Cortex of kidney (tissue), 1 donor: ENCODE measurements around the gene CNTRL.
"Not testable (repeated sequence)": the region's sequence is repeated elsewhere in the genome, so short reads cannot be mapped to it uniquely, and the experiment has no call there.

Source experiments
- DNase-seq: peaks from one replicate; lab custom pipeline; 2025; lab: John Stamatoyannopoulos, UW

The CNTRL gene

GRCh38 chr9:121135642-121136041, 60.9 kb downstream of the CNTRL start:
- no peak for DNase-seq

- no peak for DNase-seq
Observed at GRCh38 chr9:121138561-121138960, 63.8 kb downstream of the CNTRL start.

GRCh38 chr9:121138973-121139372, 64.2 kb downstream of the CNTRL start:
- DNase-seq, result no peak

GRCh38 chr9:121140162-121140561, 65.4 kb downstream of the CNTRL start:
- DNase-seq, result no peak

GRCh38 chr9:121141306-121141705, 66.6 kb downstream of the CNTRL start:
- DNase-seq, result no peak

GRCh38 chr9:121141706-121142105, 67.0 kb downstream of the CNTRL start:
- no peak for DNase-seq

- DNase-seq, result no peak
Observed at GRCh38 chr9:121143771-121144170, 69.0 kb downstream of the CNTRL start.

GRCh38 chr9:121144482-121144881, 69.7 kb downstream of the CNTRL start:
- no peak for DNase-seq

GRCh38 chr9:121150188-121150587, 75.4 kb downstream of the CNTRL start:
- DNase-seq, result no peak

- no peak for DNase-seq
Observed at GRCh38 chr9:121153642-121154041, 78.9 kb downstream of the CNTRL start.

- DNase-seq, result no peak
Observed at GRCh38 chr9:121154782-121155181, 80.0 kb downstream of the CNTRL start.

GRCh38 chr9:121156263-121156731, 81.5 kb downstream of the CNTRL start:
- no peak for DNase-seq

GRCh38 chr9:121157939-121158338, 83.2 kb downstream of the CNTRL start:
- no peak for DNase-seq

- DNase-seq, result no peak
Observed at GRCh38 chr9:121160025-121160424, 85.3 kb downstream of the CNTRL start.

GRCh38 chr9:121168052-121168451, 93.3 kb downstream of the CNTRL start:
- no peak for DNase-seq

GRCh38 chr9:121169094-121169601, 94.4 kb downstream of the CNTRL start:
- no peak for DNase-seq

GRCh38 chr9:121171236-121171635, 96.5 kb downstream of the CNTRL start:
- no peak for DNase-seq

- DNase-seq, result no peak
Observed at GRCh38 chr9:121172726-121173487, 98.2 kb downstream of the CNTRL start.

GRCh38 chr9:121173501-121173900, 98.7 kb downstream of the CNTRL start:
- no peak for DNase-seq

- DNase-seq, result no peak
Observed at GRCh38 chr9:121178676-121179372, 104.1 kb downstream of the CNTRL start.

GRCh38 chr9:121179373-121179721, 104.6 kb downstream of the CNTRL start:
- DNase-seq, result not testable (repeated sequence)

- no peak for DNase-seq
Observed at GRCh38 chr9:121179930-121180681, 105.4 kb downstream of the CNTRL start.
